HUES6 (cell line): ENCODE measurements around the gene DYNC1H1.
"Not testable (repeated sequence)": the region's sequence is repeated elsewhere in the genome, so short reads cannot be mapped to it uniquely, and the experiment has no call there.

Experiments used
- H3K27ac ChIP-seq: 2 replicates; pipeline ENCODE4 v1.7.0; 2013; ENCODE audit warnings: low read depth, mild to moderate bottlenecking, low read length, inconsistent platforms
- H3K27me3 ChIP-seq: 2 replicates; pipeline ENCODE4 v1.6.1; 2013; ENCODE audit warnings: low read length; ENCODE audit not compliant: control insufficient read depth, insufficient read depth
- H3K36me3 ChIP-seq: 2 replicates; pipeline ENCODE4 v1.6.1; 2013; ENCODE audit warnings: low read length; ENCODE audit not compliant: control insufficient read depth, insufficient read depth
- H3K4me1 ChIP-seq: 2 replicates; pipeline ENCODE4 v1.6.1; 2013; ENCODE audit warnings: low read length; ENCODE audit not compliant: control insufficient read depth, insufficient read depth
- H3K4me3 ChIP-seq: 2 replicates; pipeline ENCODE4 v1.5.1; 2013; ENCODE audit warnings: low read depth, low read length
- H3K9ac ChIP-seq: one replicate; pipeline ENCODE4 v1.6.1; 2013; ENCODE audit warnings: mild to moderate bottlenecking, low read length
- H3K9me3 ChIP-seq: 2 replicates; pipeline ENCODE4 v1.6.1; 2013; ENCODE audit warnings: low read depth, low read length; ENCODE audit not compliant: control insufficient read depth, insufficient read depth

The DYNC1H1 gene

GRCh38 chr14:102074415-102074964 lies 110.1 kb downstream of the DYNC1H1 start:
- Histone ChIP-seq H3K9ac (no peak overlapping the region), H3K4me3 (no peak overlapping the region), H3K36me3 (peaks cover 15% of the 10 kb centered on the region), H3K27ac (no peak overlapping the region), H3K27me3 (no peaks in the 10 kb centered on the region), H3K9me3 (0 out of 2 replicates have a peak, but pooled peaks cover 6% of the 10 kb centered on the region), H3K4me1 (no peaks in the 10 kb centered on the region)

GRCh38 chr14:102075155-102075554 lies 110.8 kb downstream of the DYNC1H1 start:
- Histone ChIP-seq H3K27me3 (no peaks in the 10 kb centered on the region), H3K4me1 (no peaks in the 10 kb centered on the region)

GRCh38 chr14:102077382-102077709 lies 113.0 kb downstream of the DYNC1H1 start:
- Histone ChIP-seq H3K9me3 (0 out of 2 replicates have a peak, but pooled peaks cover 6% of the 10 kb centered on the region), H3K4me1 (no peaks in the 10 kb centered on the region), H3K27me3 (no peaks in the 10 kb centered on the region), H3K4me3 (no peak overlapping the region), H3K9ac (no peak overlapping the region), H3K36me3 (peaks cover 44% of the 10 kb centered on the region), H3K27ac (no peak overlapping the region)

More at GRCh38 chr14:102075155-102075554, 110.8 kb downstream of the DYNC1H1 start:
- peaks cover 22% of the 10 kb centered on the region for H3K36me3 ChIP-seq
- no peak overlapping the region for H3K4me3 ChIP-seq
- 0 out of 2 replicates have a peak, but pooled peaks cover 6% of the 10 kb centered on the region for H3K9me3 ChIP-seq
- no peak overlapping the region for H3K27ac ChIP-seq
- H3K9ac ChIP-seq: no peak overlapping the region

GRCh38 chr14:102078361-102078791 lies 114.0 kb downstream of the DYNC1H1 start:
- not testable (repeated sequence) for H3K9ac ChIP-seq, H3K4me1 ChIP-seq, H3K4me3 ChIP-seq, H3K27ac ChIP-seq, H3K27me3 ChIP-seq, H3K9me3 ChIP-seq
- H3K36me3 ChIP-seq: peaks cover 54% of the 10 kb centered on the region

- no peak overlapping the region for H3K27ac ChIP-seq
- no peak overlapping the region for H3K4me3 ChIP-seq
- no peaks in the 10 kb centered on the region for H3K9me3 ChIP-seq
- H3K27me3 ChIP-seq: no peaks in the 10 kb centered on the region
- H3K4me1 ChIP-seq: no peaks in the 10 kb centered on the region
- no peak overlapping the region for H3K9ac ChIP-seq
- H3K36me3 ChIP-seq: peaks cover 61% of the 10 kb centered on the region
Observed at GRCh38 chr14:102078831-102079699, 114.7 kb downstream of the DYNC1H1 start.

GRCh38 chr14:102079700-102079979 lies 115.3 kb downstream of the DYNC1H1 start:
- no peak overlapping the region for H3K4me3 ChIP-seq
- no peak overlapping the region for H3K27ac ChIP-seq
- H3K27me3 ChIP-seq: no peaks in the 10 kb centered on the region
- no peak overlapping the region for H3K9ac ChIP-seq
- no peaks in the 10 kb centered on the region for H3K9me3 ChIP-seq
- H3K36me3 ChIP-seq: peaks cover 67% of the 10 kb centered on the region
- H3K4me1 ChIP-seq: no peaks in the 10 kb centered on the region

GRCh38 chr14:102080183-102081080 lies 116.1 kb downstream of the DYNC1H1 start:
- Histone ChIP-seq H3K36me3 (peaks cover 75% of the 10 kb centered on the region), H3K4me1 (peaks cover 6% of the 10 kb centered on the region), H3K27me3 (no peaks in the 10 kb centered on the region), H3K27ac (no peak overlapping the region), H3K9me3 (no peaks in the 10 kb centered on the region), H3K4me3 (no peak overlapping the region), H3K9ac (no peak overlapping the region)

- Histone ChIP-seq H3K4me1 (peaks cover 9% of the 10 kb centered on the region), H3K27me3 (no peaks in the 10 kb centered on the region), H3K36me3 (peaks cover 81% of the 10 kb centered on the region), H3K9me3 (no peaks in the 10 kb centered on the region), H3K9ac (no peak overlapping the region), H3K4me3 (no peak overlapping the region), H3K27ac (no peak overlapping the region)
Observed at GRCh38 chr14:102081231-102082080, 117.1 kb downstream of the DYNC1H1 start.

GRCh38 chr14:102084522-102084921 lies 120.1 kb downstream of the DYNC1H1 start:
- not testable (repeated sequence) for H3K9me3 ChIP-seq, H3K9ac ChIP-seq, H3K27ac ChIP-seq, H3K27me3 ChIP-seq
- Histone ChIP-seq H3K36me3 (peaks cover 66% of the 10 kb centered on the region), H3K4me1 (peaks cover 24% of the 10 kb centered on the region), H3K4me3 (peak overlapping the region; percentile 73; the same call in 1 of the 2 replicates)

GRCh38 chr14:102084931-102085330 lies 120.6 kb downstream of the DYNC1H1 start:
- Histone ChIP-seq H3K27ac (no peak overlapping the region), H3K4me3 (peak overlapping the region; percentile 73), H3K36me3 (peaks cover 61% of the 10 kb centered on the region), H3K4me1 (peaks cover 24% of the 10 kb centered on the region), H3K9me3 (no peaks in the 10 kb centered on the region), H3K27me3 (no peaks in the 10 kb centered on the region), H3K9ac (no peak overlapping the region)
